H1 (cell line): ENCODE measurements around the gene NOL4L. TPM values are rescaled to one million over a fixed set of nuclear protein-coding genes. Genes with fewer than 3 reads are reported as not detected.

ENCODE experiments used
- GTF2F1 ChIP-seq: IDR thresholded peaks from 2 replicates; pipeline ENCODE4 v1.6.1; 2012; ENCODE audit warnings: low read depth, low read length, improper control_type of control experiment, borderline replicate concordance
- POLR2A ChIP-seq, 2 experiments: IDR thresholded peaks; 1 replicate in 1 of 2; 2 replicates in 1 of 2; pipeline ENCODE4 v1.6.1; 2011; ENCODE audit warnings: low read depth in 2 of 2, low read length in 2 of 2, mild to moderate bottlenecking in 2 of 2; ENCODE audit errors: control extremely low read depth in 1 of 2
- polyA plus RNA-seq, 7 experiments: library from polyadenylated mRNA; depleted of rRNA in 3 of 7; stranded (reverse) in 5 of 7; unstranded in 2 of 7; fragments of >200 nt in 5 of 7; fragments of 200-250 nt in 2 of 7; gene quantifications; 1 replicate in 5 of 7; 2 replicates in 1 of 7; 4 replicates in 1 of 7; pipeline versions ENCODE4 v1.2.1 to v1.2.3, GENCODE V29; 2011 to 2013; ENCODE audit warnings: missing spikeins in 2 of 7, mixed read lengths in 2 of 7
- total RNA-seq: library from RNA; stranded (reverse); fragmentation: NEBNext Ultra II Directional; extraction: Animal tissue kit (Norgen Biotek cat#: 25700); gene quantifications from 2 replicates; pipeline ENCODE4 v1.2.1, GENCODE V29; 2021

NOL4L gene
- total and polyA plus RNA-seq, 2 of the 8 experiments (the other 6 are each of a cell fraction or from before 2014, with no cell fraction given), result 15.3 to 23.7 TPM

- TF ChIP-seq GTF2F1, result no peak
- TF ChIP-seq POLR2A (IDR thresholded peaks at IDR 0.05; ENCODE audit: control extremely low read depth in 1 of 2, low read depth in 2 of 2, low read length in 2 of 2), result no peak
These were observed 13.6 kb downstream of the NOL4L start (continued) for GRCh38 chr20:32571566-32571965.
